CD14-positive monocyte (primary cell): ENCODE results near the gene NRP2. TPM values are rescaled to one million over a fixed set of nuclear protein-coding genes. Genes with fewer than 3 reads are reported as not detected.

Experiments
- DNase-seq, 3 donors: peaks; one replicate each; pipeline ENCODE4 v3.0.0-alpha.2; 2011 to 2022
- H2AFZ ChIP-seq: 2 replicates; pipeline ENCODE4 v1.6.0; 2012; ENCODE audit warnings: mild to moderate bottlenecking, low read depth, low read length, inconsistent platforms; ENCODE audit not compliant: insufficient read depth, poor library complexity, severe bottlenecking
- H3K27ac ChIP-seq, 2 donors: 1 replicate in 1 of 2; 2 replicates in 1 of 2; pipeline ENCODE4 v1.5.1; 2012 to 2013; ENCODE audit warnings: low read length in 2 of 2, control low read depth in 1 of 2, inconsistent platforms in 1 of 2, low read depth in 1 of 2, mild to moderate bottlenecking in 1 of 2
- H3K27me3 ChIP-seq, 2 donors: one replicate each; pipeline versions ENCODE4 v1.6.0 to v1.6.1; 2011 to 2013; ENCODE audit warnings: low read length in 2 of 2; ENCODE audit not compliant: control insufficient read depth in 2 of 2, insufficient read depth in 2 of 2
- H3K36me3 ChIP-seq, 2 donors: replicated peaks in 1 of 2; 1 replicate in 1 of 2; 2 replicates in 1 of 2; pipeline versions ENCODE4 v1.5.1 to v1.6.1; 2012 to 2013; ENCODE audit warnings: low read length in 2 of 2, control low read depth in 1 of 2, inconsistent platforms in 1 of 2, mild to moderate bottlenecking in 1 of 2; ENCODE audit not compliant: insufficient read depth in 2 of 2, control insufficient read depth in 1 of 2
- H3K4me1 ChIP-seq, 2 donors: 1 replicate in 1 of 2; 2 replicates in 1 of 2; pipeline versions ENCODE4 v1.5.1 to v1.6.1; 2012 to 2013; ENCODE audit warnings: low read length in 2 of 2, control low read depth in 1 of 2, inconsistent platforms in 1 of 2, mild to moderate bottlenecking in 1 of 2, moderate library complexity in 1 of 2; ENCODE audit not compliant: insufficient read depth in 2 of 2, control insufficient read depth in 1 of 2
- H3K4me2 ChIP-seq: replicated peaks from 2 replicates; pipeline ENCODE3; 2012; ENCODE audit warnings: low read length, moderate library complexity, mild to moderate bottlenecking; ENCODE audit not compliant: poor library complexity, severe bottlenecking; ENCODE audit errors: extremely low read depth
- H3K4me3 ChIP-seq, 3 experiments: fragments of 200-600 bp in 1 of 3; sonication (generic) in 1 of 3; replicated peaks in 1 of 3; 1 replicate in 2 of 3; 2 replicates in 1 of 3; pipeline ENCODE4 v1.5.1; 2011 to 2013; ENCODE audit warnings: low read length in 3 of 3, mild to moderate bottlenecking in 3 of 3, control low read depth in 2 of 3, low read depth in 2 of 3, inconsistent platforms in 1 of 3, moderate library complexity in 1 of 3
- H3K79me2 ChIP-seq: 2 replicates; pipeline ENCODE4 v1.6.0; 2012; ENCODE audit warnings: mild to moderate bottlenecking, control low read depth, inconsistent platforms, low read length, moderate library complexity; ENCODE audit not compliant: insufficient read depth
- H3K9ac ChIP-seq: 2 replicates; pipeline ENCODE4 v1.6.0; 2017; ENCODE audit warnings: low read length, mild to moderate bottlenecking; ENCODE audit not compliant: insufficient read depth, poor library complexity, severe bottlenecking
- H3K9me3 ChIP-seq, 2 donors: replicated peaks in 1 of 2; 1 replicate in 1 of 2; 2 replicates in 1 of 2; pipeline versions ENCODE4 v1.5.1 to v1.6.1; 2012 to 2013; ENCODE audit warnings: low read length in 2 of 2, control low read depth in 1 of 2; ENCODE audit not compliant: control insufficient read depth in 1 of 2, insufficient read depth in 1 of 2
- H4K20me1 ChIP-seq: 2 replicates; pipeline ENCODE4 v1.6.0; 2012; ENCODE audit warnings: mild to moderate bottlenecking, low read length, control low read depth, moderate library complexity; ENCODE audit not compliant: insufficient read depth
- H3K27ac Mint-ChIP-seq, 7 donors: one replicate each; pipeline ENCODE4 v1.8.0; 2020; ENCODE audit warnings: mild to moderate bottlenecking in 7 of 7, mixed read lengths in 7 of 7, moderate library complexity in 6 of 7, inconsistent platforms in 2 of 7
- H3K27me3 Mint-ChIP-seq, 3 donors: one replicate each; pipeline ENCODE4 v1.8.0; 2021 to 2022; ENCODE audit warnings: low read depth in 3 of 3, mild to moderate bottlenecking in 3 of 3, mixed read lengths in 3 of 3, moderate library complexity in 3 of 3, inconsistent platforms in 1 of 3
- H3K36me3 Mint-ChIP-seq, 2 donors: one replicate each; pipeline ENCODE4 v1.8.0; 2020; ENCODE audit warnings: mixed read lengths in 2 of 2, inconsistent platforms in 1 of 2, mild to moderate bottlenecking in 1 of 2
- H3K4me1 Mint-ChIP-seq: one replicate; pipeline ENCODE4 v1.8.0; 2020; ENCODE audit warnings: mild to moderate bottlenecking, mixed read lengths
- H3K4me3 Mint-ChIP-seq, 2 donors: one replicate each; pipeline ENCODE4 v1.8.0; 2020; ENCODE audit warnings: mild to moderate bottlenecking in 2 of 2, mixed read lengths in 2 of 2, moderate library complexity in 1 of 2
- H3K9me3 Mint-ChIP-seq, 7 donors: one replicate each; pipeline ENCODE4 v1.8.0; 2020 to 2022; ENCODE audit warnings: mixed read lengths in 7 of 7, mild to moderate bottlenecking in 6 of 7, moderate library complexity in 6 of 7, inconsistent platforms in 2 of 7
- WGBS: methylation state at CpG from one replicate; pipeline ENCODE4 v1.1.5; 2013; ENCODE audit warnings: missing lambda C conversion rate; ENCODE audit not compliant: insufficient coverage; 5-methylcytosine and 5-hydroxymethylcytosine counted together
- intact Hi-C, 2 donors: fragments of 100-400 bp; cut with micrococcal nuclease; formaldehyde crosslinking; loops; one replicate each; pipeline versions ENCODE4 v1.15.0 to v1.15.1; 2023
- polyA plus RNA-seq, 3 donors: library from polyadenylated mRNA; depleted of rRNA in 1 of 3; unstranded in 2 of 3; stranded (reverse) in 1 of 3; fragments of 300-500 nt in 2 of 3; fragments of >200 nt in 1 of 3; fragmentation: Illumina TruSeq in 2 of 3; gene quantifications; 1 replicate in 2 of 3; 2 replicates in 1 of 3; pipeline ENCODE4 v1.2.3, GENCODE V29; 2012 to 2021
- TF ChIP-seq, protein P1 (sequence below): fragments of 200-600 bp; IDR thresholded peaks from one replicate; pipeline ENCODE4 v1.8.0; 2022; ENCODE audit warnings: antibody characterized with exemption, mild to moderate bottlenecking

NRP2 gene
- polyA plus RNA-seq, 3 donors = 0.97 to 3.3 (median 1.6) TPM

DNA sequence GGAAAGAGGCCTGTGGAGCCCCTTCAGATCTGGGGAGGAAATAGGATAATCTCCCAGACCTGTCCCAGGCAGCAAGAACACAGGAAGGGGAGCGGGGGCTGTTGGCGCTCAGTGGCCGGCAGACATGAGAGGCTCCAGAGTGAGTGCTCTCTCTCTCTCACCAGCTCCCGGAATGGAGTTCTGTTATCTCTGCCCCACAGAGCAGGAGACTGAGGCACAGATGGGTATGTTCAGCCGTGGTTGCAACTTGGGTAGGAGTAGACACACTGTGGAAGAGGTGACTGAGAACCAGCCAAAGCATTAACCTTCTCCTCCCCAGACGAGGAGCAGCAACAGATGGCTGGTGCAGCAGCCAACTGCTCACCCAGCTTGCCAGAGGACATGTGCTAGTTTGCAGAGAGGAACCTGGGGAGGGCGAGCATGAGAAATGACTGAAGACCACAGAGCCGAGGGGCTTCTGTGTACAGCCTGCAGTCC is 82.0 kb downstream of the NRP2 start:
- Histone ChIP-seq H2AFZ (no peak overlapping the region), H3K9ac (no peak overlapping the region), H3K27me3 (peaks cover 0 to 24% of the 10 kb centered on the region in 2 donors), H3K79me2 (no peaks in the 10 kb centered on the region), H3K4me3 (no peak overlapping the region), H3K27ac (no peak overlapping the region), H3K9me3 (no peaks in the 10 kb centered on the region), H3K4me2 (no peak overlapping the region), H4K20me1 (no peaks in the 10 kb centered on the region), H3K36me3 (no peaks in the 10 kb centered on the region), H3K4me1 (peaks cover 0 to 6% of the 10 kb centered on the region in 2 donors)
- Mint-ChIP-seq H3K27me3 (peaks cover 25 to 34% (median 25%) of the 10 kb centered on the region in 3 donors), H3K36me3 (no peaks in the 10 kb centered on the region), H3K27ac (peak overlapping the region in 6 of 7 donors; percentile 6 to 81 (median 74)), H3K4me3 (no peak overlapping the region), H3K9me3 (no peaks in the 10 kb centered on the region), H3K4me1 (peaks cover 3% of the 10 kb centered on the region)
- 40% methylated on average over 1 of the region's 8 CpGs for WGBS
- DNase-seq = no peak
- TF ChIP-seq, protein P1, sequence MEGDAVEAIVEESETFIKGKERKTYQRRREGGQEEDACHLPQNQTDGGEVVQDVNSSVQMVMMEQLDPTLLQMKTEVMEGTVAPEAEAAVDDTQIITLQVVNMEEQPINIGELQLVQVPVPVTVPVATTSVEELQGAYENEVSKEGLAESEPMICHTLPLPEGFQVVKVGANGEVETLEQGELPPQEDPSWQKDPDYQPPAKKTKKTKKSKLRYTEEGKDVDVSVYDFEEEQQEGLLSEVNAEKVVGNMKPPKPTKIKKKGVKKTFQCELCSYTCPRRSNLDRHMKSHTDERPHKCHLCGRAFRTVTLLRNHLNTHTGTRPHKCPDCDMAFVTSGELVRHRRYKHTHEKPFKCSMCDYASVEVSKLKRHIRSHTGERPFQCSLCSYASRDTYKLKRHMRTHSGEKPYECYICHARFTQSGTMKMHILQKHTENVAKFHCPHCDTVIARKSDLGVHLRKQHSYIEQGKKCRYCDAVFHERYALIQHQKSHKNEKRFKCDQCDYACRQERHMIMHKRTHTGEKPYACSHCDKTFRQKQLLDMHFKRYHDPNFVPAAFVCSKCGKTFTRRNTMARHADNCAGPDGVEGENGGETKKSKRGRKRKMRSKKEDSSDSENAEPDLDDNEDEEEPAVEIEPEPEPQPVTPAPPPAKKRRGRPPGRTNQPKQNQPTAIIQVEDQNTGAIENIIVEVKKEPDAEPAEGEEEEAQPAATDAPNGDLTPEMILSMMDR = no peak
- intact Hi-C loops = loop anchor here in 1 of 2 donors (5.0 kb wide), 1 partner anchor 163 kb away; no protein-coding TSS in a partner anchor

DNA sequence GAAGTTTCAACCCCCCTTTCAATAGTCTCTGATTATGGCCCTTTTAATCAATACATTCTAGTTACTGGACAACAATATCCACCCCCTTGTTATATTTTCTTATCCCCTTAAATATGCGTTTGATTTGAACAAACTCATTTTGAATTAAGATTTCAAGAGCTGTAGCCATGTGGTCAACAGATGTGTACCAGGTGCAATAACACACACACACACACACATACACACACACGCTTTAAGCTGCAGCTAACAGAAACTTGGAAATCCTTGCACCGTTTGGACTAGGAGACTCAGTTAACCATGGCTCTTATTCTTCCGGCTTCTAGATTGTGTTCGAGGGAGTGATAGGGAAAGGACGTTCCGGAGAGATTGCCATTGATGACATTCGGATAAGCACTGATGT is 82.8 kb downstream of the NRP2 start:
- intact Hi-C loops = no loop called here
- H2AFZ ChIP-seq = no peak overlapping the region

More for the DNA sequence above, 82.8 kb downstream of the NRP2 start:
- Histone ChIP-seq H3K9me3 (no peaks in the 10 kb centered on the region), H3K4me1 (peaks cover 0 to 6% of the 10 kb centered on the region in 2 donors), H3K27ac (no peak overlapping the region), H3K4me2 (no peak overlapping the region), H3K79me2 (no peaks in the 10 kb centered on the region), H4K20me1 (no peaks in the 10 kb centered on the region), H3K36me3 (no peaks in the 10 kb centered on the region), H3K9ac (no peak overlapping the region), H3K4me3 (no peak overlapping the region), H3K27me3 (peaks cover 0 to 24% of the 10 kb centered on the region in 2 donors)
- peaks cover 25 to 34% (median 26%) of the 10 kb centered on the region in 3 donors for H3K27me3 Mint-ChIP-seq
- H3K27ac Mint-ChIP-seq = no peak overlapping the region
- no peaks in the 10 kb centered on the region for H3K36me3 Mint-ChIP-seq
- no peak overlapping the region for H3K4me3 Mint-ChIP-seq
- TF ChIP-seq, protein P1 = no peak
- WGBS = 93% methylated on average over 7 of the region's 8 CpGs
- no peaks in the 10 kb centered on the region for H3K9me3 Mint-ChIP-seq
- H3K4me1 Mint-ChIP-seq = peaks cover 3% of the 10 kb centered on the region
- DNase-seq = no peak
